Activated CD4-positive, alpha-beta T cell treated with anti-CD3 and anti-CD28 coated beads, Interleukin-2, amount 50 U/mL, for 1 hour (primary cell): ENCODE data around the gene TYW1B.
"Not testable (repeated sequence)": the region's sequence is repeated elsewhere in the genome, so short reads cannot be mapped to it uniquely, and the experiment has no call there.

Source experiments
- DNase-seq: peaks from one replicate; pipeline ENCODE4 v3.0.0-alpha.2; 2020

TYW1B gene

DNA sequence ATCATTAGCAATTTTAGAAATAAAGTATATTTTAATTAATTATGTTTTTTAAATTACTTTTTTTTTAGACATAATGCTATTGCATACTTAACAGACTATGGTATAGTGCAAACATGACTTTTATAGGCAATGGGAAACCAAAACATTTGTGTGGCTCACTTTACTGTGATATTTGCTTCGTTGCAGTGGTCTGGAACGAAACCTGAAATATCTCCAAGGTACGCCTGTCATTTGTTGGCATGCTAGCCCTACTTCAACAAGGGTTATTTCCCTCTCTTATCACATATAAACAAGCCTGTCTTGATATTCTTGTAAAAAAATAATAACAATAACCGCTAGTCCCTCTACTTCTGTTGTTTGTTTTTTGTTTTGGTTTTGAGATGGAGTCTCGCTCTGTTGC lies 74.2 kb downstream of the TYW1B start:
- DNase-seq, result no peak

DNA sequence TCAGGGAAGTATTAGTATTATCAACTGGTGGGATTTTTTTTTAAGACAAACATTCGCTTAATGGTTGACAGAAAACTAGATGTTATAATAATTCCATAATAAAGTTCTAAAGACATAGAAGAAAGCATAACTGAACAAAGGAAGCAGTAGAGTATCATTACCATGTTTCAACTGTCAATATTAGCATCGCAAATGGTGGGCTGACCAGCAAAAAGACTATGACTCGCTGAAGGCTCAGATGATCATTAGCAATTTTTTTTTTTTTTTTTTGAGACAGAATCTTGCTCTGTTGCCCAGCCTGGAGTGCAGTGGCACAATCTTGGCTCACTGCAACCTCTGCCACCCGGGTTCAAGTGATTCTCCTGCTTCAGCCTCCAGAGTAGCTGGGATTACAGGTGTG lies 74.8 kb downstream of the TYW1B start:
- DNase-seq, result not testable (repeated sequence)

DNA sequence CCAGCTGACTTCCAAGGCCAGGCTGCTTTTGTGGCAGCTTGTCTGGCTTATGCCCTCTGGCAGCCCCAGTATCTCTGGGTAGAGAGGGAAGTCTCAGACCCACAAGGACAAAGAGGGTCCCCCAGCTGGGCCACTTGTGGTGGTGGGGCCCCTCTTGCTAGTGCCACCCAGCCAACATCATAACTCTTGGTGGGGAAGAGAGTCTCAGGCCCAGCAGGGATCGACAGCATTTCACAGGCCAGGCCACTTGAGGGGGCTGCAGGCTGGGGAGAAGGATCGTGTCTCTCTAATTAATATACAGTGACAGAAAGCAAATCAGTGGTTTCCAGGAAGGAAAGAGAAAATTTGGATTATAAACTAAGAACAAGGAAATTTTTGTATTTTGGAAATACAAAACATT lies 76.0 kb downstream of the TYW1B start:
- no peak for DNase-seq

DNA sequence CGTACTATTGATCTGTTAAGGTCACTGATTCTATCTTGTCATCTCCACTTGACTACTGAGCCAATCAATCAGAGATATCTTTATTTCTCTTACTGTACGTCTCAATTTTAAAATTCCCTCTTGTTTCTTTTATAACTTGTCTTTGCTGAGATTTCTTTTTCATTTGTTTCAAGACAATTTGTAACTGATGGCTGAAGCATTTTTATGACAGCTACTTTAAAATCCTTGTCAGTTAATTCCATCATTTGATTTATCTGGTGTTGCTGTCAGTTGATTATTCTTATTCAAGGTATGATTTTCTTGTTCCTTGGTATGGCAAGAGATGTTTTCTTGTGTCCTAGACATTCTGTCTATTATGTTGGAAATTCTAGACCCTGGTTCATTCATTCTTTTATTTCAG lies 76.6 kb downstream of the TYW1B start:
- DNase-seq, result no peak

DNA sequence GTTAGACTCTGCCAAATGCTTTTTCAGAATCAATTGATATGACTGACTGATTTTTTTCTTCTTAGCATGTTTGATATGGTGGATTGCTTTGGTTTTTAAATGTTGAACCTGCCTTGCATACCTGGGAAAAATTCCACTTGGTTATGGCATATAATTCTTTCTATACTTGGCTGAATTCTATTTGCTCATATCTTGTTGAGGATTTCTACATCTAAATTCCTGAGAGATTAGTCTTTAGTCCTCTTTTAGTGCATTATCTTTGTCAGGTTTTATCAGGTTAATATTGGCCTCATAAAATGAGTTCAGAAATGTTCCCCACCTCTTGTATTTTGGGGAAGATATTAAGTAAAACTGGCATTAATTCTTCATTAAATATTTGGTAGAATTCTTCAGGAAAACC lies 79.4 kb downstream of the TYW1B start:
- DNase-seq, result not testable (repeated sequence)

DNA sequence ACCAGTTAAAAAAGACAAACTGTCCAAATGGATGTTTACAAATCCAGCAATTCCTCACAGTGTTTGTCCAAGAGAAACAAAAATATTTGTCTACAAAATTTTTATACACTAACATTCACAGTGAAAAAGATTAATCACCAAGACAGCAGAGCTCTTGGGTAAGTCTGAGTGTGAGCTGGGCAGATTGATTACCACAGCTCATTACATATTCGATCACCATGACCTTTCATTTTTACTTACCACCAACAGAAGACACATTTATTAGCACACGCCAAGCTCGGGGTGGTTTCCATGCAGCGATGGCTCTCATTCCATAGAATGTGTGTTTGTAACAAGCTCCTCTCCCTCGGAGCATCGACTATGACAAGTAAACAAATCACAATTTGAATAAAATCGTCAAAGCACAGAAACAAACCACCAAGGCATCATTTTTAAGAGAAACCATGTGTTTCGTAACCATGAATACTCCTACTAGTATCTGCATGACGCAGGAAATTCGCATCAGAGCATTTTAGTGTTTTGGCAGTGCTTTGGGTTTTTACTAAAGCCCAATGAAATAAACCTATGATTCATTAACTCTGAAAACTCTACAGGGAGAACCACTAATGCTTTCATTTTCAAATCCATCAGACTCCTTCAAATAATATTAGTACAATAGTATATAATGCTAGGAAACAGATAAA lies 83.6 kb downstream of the TYW1B start:
- not testable (repeated sequence) for DNase-seq

DNA sequence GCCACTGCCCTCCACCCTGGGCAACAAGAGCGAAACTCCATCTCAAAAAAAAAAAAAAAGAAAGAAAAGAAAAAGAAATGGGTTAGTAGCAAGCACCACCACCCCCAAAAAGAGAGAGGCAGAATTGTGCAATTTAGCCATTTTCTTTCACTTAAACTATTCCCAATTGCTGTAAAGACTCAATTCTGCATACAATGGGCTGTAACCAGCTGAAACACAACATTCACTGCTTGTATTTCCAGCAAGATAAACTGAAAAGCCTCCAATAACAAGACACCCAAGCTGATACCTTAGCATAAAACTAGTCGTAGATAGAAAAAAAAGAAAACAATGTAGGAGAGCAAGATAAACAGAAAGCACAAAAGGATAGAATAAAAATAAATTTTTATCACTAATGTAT lies 84.2 kb downstream of the TYW1B start:
- not testable (repeated sequence) for DNase-seq

DNA sequence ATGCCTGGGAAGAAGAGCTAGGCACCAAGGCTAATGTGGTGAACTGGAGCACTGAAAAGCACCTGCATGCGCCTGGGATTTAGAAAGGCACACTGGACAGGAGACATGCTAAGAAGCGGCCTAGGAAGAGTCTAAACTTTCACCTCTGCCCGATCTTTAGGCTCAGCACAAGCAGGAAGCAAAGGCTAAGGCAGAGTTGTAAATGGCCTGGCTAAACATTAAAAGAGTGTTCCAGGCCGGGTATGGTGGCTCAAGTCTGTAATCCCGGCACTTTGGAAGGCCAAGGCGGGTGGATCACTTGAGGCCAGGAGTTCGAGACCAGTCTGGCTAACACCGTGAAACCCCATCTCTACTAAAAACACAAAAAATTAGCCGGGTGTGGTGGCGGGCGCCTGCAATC lies 88.3 kb downstream of the TYW1B start:
- not testable (repeated sequence) for DNase-seq

DNA sequence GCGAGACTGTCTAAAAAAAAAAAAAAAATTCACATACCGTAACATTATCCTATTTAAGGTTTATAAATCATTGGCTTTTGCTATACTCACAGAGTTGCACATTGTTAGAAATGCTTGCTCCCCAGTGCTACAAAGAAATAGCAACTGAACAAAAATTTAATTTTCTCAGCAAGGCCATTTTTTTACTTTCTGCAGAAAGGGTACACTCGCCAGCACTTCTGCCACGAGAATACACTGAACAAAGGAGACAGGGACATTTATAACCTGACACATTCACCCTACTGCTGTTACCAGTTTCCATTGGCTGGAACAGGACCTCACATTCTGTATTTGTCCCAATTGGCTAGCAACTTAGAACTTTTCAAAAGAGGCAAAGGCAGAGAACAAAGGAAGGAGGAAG lies 92.1 kb downstream of the TYW1B start:
- not testable (repeated sequence) for DNase-seq

DNA sequence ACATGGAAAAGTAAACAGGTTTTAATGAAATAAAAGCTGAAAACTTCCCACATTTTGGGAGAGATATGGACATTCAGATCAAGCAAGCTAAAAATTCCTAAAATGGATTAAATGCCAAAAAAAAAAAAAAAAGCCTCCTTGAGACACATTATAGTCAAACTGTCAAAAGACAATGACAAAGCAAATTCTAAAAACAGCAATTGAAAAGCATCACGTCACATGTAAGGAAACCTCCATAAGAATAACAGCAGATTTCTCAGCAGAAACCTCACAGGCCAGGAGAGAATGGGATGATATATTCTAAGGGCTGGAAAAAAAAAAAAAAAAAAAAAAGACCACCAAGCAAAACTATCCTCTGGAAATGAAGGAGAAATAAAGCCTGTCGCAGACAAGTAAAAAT lies 97.2 kb downstream of the TYW1B start:
- not testable (repeated sequence) for DNase-seq

DNA sequence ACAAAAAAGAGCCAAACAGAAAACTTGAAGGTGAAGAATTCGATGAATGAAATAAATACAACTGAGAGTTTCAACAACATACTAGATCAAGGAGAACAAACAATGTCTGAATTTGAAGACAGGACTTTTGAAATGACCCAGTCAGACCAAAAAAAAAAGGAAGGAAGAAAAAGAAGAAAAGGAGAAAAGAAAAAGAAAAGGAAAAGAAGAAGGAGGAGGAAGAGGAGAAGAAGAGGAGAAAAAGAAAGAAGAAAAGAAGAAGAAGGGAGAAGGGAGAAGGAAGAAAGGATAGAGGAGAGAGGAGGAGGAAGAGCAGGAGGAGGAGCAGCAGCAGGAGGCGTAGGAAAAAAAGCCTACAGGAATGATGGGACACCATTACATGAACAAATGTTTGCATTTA lies 97.6 kb downstream of the TYW1B start:
- DNase-seq, result not testable (repeated sequence)

DNA sequence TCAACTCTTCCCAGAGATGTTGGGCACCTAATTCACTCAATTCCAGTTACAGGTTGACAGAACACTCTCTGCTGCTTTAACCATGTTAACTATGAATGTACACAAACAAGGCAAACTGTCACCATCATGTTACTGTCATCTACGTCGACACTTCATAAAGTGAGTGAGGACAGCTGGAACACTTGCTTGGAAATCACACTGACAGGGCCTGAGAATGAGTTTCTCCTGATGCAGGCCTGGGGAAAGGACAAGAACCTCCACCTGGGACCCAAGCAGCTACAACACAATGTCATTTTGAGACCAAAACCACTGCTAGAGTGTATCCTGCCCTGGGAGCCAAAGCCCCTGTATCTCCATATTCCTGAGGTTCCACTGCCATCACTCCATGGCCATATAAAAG lies 98.9 kb downstream of the TYW1B start:
- not testable (repeated sequence) for DNase-seq

DNA sequence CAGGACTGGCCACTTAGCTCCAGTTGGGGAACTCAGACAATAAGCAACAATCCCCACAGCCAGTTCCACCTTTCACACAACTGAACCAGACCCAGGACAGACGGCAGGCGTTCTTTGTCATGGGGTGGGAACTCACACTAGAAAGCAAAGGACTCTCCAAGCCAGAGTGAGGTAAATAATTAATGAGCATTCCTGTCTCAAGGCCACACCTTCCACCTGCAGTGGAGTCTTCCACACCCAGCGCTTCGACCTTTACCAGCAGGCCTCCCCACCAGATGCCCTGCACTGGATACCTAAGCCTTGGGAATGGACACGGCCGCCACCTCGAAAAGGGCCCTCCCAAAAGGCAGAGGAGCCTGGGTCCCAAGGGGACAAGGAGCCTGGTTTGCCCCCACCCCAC lies 105.3 kb downstream of the TYW1B start:
- not testable (repeated sequence) for DNase-seq

DNA sequence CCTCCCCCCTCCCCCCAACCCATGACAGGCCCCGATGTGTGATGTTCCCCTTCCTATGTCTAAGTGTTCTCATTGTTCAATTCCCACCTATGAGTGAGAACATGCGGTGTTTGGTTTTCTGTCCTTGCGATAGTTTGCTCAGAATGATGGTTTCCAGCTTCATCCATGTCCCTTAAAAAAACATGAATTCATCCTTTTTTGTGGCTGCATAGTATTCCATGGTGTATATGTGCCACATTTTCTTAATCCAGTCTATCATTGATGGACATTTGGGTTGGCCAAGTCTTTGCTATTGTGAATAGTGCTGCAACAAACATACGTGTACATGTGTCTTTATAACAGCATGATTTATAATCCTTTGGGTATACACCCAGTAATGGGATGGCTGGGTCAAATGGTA lies 107.1 kb downstream of the TYW1B start:
- DNase-seq, result not testable (repeated sequence)

DNA sequence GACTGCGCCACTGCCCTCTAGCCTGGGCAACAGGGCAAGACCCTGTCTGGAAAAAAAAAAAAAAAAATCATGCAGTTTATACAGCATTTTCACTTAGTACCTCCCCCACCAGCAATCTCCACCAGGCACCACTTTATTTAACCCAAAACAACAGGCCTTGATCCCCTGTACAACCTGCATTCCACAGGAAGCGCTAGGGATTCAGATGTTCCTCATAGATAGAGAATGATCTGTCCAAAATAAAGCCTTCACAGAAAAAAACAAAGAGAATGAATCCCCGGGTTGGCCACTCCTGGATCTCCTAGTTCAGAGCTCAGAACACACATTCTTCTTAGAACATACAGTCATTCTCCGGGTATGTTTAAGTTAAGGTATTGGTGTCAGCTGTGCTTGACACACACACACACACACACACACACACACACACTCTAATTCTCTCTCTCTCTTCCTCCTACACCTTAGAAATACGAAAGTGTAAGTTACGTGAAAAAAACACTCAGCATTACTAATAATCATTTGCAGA lies 110.7 kb downstream of the TYW1B start:
- DNase-seq, result not testable (repeated sequence)

DNA sequence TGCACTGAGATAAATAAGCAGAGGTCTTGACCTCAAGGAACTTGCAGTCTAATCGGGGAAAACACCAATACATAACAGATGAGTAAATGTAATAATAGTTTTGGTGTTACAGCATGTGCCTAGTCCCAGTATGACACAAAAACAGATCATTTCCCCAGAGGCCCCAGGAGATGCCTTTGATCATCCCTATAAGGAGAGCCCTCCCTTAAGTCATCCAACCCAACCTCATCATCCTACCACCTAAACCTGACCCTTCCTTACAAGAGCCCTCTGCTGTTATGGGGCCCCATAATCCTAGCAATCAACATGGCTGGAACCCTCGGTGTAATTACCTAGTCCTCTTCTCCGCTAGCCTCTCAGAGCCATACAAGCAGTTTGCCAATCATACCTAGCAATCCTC lies 116.1 kb downstream of the TYW1B start:
- not testable (repeated sequence) for DNase-seq

DNA sequence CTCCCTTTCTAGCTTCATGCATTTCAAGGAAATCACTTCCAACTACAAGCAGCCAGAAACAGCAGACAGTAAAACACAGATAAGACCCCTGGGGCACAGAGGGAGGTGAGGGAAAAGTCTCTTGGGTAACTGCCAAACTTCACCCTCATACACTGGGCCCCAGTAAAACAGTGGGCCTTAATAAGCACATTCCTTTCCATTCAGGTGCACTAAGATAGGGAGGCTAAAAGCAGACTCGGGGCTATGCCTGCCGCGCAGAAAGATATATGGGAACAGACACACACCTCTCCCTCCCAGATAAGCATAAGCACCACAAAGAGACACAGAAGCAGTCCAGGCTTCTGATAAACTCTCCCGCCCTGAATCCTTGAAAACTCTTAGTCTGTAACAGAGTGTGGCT lies 117.0 kb downstream of the TYW1B start:
- DNase-seq, result no peak

DNA sequence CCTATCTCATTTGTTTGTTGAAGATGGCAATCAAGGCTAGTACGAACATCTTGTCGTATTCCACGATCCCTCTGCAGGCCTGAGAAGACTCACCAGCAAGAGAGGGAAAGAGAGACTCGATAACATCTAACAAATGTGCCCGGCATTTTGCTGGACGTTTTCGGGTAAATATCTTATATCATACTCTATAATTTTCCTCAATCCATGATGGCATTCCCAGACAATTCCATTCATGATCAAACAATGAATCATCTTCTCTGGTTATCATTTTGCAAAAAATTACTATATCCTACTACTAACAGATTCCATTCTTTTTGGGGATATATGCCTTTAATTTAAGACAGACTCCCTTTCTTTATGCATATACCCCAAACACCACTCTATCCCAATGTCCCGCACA lies 118.1 kb downstream of the TYW1B start:
- no peak for DNase-seq

DNA sequence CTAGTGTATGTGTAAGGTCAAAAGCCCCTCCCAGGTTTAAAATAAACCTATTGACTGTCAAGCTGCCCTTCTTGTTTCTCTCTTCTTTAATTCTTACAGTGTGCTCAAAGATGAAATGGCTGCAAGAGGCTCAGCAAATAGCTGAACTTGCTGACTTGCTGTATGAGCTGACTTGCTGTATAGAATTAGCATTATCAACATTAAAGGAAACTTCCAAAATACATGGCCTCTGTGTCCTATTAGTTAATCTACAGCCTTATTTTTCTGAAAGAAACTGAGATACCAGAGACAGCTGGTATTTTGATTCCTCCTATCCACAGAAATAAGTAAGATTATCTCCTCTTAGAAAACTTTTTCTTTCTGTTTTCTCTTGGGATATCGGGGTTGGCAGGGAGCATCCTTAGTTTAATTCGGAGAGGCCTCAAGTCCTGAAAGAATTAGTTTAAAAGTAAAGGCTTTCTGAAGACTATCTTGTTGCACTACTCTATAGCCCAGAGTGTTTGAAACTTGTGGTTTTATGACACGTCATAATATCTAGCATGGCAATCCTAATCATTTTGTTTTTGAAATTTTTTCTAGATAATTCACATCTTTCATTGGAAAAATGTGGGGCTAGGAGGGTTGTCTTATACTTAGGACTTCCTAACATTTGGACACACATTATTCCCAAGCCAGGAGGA lies 119.5 kb downstream of the TYW1B start:
- not testable (repeated sequence) for DNase-seq

DNA sequence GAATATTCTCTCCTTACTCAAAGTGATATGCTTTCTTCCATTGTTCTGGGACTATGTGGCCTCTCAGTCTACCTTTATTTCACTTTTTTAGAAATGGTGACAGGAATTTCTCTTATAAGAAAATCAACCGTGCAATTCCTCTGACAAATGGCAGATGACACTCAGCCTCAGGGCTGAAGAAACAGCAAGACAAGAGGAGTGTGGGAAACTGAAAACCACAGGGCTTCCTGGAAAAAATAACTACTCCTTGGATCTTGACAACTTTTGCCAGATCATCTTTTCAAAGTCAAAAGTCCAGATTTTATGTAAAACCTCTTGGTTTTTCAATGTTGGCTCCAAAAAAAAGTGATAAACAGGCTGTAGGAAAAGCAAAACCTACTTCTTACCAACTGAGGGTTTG lies 121.5 kb downstream of the TYW1B start:
- DNase-seq, result no peak

DNA sequence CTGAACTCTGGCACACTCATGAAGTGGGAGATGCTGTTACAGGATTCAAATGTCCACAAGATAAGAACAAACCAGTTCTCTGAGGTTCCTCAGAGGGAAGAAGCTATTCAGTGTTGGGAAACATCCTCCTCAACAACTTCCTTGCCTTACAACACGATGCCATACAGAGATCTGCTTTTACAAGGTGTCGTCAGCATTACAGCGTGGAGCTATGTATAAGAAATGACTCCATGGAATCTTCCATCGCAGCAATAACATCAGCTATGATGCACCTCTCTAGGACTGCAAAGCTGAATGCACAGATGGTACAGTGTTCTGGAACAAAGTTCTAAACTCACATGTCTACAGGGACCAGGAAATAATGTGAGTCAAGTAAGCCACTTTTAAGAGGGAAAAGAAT lies 122.3 kb downstream of the TYW1B start:
- DNase-seq, result not testable (repeated sequence)

DNA sequence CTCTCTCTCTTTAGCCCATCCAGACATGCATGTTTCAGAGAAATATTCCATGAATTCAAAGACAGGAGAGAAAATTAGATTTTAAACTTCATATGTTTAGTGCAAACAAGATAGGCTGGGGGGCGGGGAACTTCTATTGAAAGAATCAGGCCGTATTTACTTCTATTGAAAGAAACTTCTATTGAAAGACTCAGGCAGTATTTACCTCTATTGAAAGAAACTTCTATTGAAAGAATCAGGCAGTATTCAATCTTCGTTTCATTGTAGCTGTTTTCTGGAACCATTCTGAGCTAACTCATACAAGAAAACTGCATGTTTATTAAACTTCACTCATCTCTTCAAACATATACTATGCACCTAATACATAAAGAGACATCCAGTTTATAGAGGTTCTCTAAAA lies 123.1 kb downstream of the TYW1B start:
- DNase-seq, result no peak

DNA sequence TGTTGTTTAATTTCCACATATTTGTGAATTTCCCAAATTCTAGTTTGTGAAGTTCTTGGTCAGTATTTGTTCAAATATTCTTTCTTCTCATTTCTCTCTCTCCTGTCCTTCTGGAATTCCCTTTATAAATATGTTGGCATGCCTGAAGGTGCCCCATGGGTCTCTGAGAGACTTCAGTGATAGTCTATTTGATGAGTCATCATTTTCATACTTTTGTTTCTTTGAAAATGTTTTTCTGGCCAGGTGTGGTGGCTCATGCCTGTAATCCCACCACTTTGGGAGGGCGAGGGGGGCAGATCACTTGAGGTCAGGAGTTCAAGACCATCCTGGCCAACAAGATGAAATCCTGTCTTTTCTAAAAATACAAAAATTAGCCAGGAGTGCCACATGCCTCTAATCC lies 127.5 kb downstream of the TYW1B start:
- not testable (repeated sequence) for DNase-seq

DNA sequence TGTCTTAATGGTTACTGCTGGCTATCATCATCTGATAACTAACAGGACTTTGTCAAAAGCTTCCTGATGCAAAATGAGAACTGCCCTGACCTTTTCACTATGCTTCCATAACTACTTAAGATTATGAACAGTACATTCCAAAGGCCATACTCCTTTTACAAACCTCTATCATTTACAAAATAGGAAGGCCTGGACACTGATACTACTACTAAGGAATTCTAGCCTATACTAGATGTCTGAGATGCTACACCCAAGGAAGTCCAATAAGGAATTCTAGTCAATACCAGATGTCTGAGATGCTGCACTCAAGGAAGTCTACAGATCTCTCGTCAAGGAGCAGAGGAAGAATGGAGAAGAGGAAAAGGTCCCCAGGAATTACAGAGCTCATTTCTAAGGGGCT lies 130.9 kb downstream of the TYW1B start:
- DNase-seq, result not testable (repeated sequence)

DNA sequence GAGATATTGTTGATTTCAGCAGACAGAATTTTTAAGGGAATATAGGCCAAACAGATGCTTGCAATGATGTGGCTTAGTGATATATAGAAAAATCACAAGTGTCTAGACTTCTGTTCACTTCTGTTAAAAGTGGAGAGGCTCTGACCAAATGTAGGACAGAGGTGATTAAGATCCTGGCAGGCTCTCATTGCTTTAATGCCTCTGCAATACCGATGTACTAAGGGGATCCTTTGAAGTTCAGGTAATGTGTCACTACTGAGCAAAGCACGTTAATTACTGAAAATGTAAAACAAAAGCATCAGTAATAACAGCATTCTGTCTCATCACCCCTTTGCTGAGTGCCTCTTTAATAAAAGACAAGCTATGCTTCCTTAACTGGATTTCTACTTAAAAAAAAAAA lies 131.4 kb downstream of the TYW1B start:
- not testable (repeated sequence) for DNase-seq
